HuH-7 (cell line): ENCODE data around the gene SLC51A.
"Not testable (repeated sequence)": the region's sequence is repeated elsewhere in the genome, so short reads cannot be mapped to it uniquely, and the experiment has no call there.

Experiments
- DNase-seq: peaks from one replicate; pipeline ENCODE4 v3.0.0; 2011; ENCODE audit warnings: low spot score

SLC51A gene

DNA sequence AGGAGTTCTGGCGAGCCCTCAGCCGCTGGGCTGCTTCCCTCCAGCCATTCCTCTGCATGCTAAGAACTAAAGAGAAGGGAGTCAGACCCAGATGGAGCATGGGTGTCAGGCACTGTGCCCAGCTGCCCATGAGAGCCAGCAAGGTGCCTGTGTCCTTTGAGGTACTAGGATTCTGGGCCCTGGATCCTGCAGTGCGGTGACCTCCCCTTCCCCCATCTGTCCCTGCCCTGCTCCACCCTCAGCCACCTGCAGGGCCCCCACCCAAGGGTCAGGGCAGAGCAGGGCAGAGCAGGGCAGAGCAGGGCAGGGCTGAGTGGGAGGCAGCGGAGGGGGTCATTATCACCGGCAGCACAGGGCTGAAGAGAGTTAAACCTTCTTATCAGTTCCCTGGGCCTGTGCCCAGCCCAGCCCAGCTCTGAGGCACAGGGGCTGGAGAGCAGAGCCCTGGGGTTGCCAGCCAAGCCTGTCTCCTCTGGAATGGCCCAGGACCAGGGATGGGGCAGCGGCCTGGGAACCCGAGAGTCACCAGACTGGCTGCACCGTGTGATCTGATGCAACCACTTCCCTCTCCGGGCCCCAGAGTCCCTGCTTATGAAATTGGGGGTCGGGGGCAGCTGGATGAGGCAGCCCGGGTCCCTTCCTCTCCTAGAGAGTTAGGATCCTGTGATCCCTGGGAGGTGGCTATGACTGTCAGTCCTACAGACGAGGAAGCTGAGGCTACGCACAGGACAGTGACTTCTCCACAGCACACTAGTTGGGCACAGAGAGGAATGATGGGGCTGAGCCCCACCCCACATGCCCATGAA is 22.4 kb upstream of the SLC51A start:
- DNase-seq = no peak

- no peak for DNase-seq
Measured at GRCh38 chr3:196194542-196194915, 21.8 kb upstream of the SLC51A start.

GRCh38 chr3:196195664-196196265 is 20.6 kb upstream of the SLC51A start:
- no peak for DNase-seq

- DNase-seq = no peak
Measured at GRCh38 chr3:196197524-196197923, 18.8 kb upstream of the SLC51A start.

DNA sequence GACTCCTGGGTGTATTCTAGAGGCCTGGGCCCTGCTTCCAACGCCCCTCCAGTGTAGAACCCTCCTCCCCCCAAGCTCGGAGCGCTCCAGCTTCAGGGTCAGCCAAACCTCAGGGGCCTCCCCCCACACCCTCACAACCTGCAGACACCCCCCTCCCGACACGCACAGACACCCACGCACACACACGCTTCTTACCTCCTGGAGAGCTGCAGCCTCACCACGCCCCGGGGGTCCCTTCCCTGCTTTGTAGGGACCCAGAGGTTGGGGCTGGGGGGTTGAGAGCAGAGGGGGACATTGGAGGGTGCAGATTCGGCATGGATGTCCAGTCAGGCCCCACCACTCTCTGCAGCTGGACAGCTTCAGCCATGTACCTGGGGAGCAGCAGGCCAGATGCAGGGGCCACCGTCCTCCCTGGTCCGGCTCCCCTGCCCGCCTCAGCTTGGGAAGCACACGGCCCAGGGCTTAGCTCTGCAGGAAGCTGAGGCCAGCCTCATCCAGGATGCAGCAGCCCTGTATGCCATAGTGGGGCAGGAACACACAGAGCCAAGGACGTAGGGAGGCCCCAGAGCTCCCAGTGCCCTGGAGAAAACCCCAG is 18.2 kb upstream of the SLC51A start:
- no peak for DNase-seq

- no peak for DNase-seq
Measured at GRCh38 chr3:196198771-196199753, 17.3 kb upstream of the SLC51A start.

- no peak for DNase-seq
Measured at GRCh38 chr3:196202516-196202970, 13.8 kb upstream of the SLC51A start.

- DNase-seq = no peak
Measured at GRCh38 chr3:196203846-196204245, 12.5 kb upstream of the SLC51A start.

- not testable (repeated sequence) for DNase-seq
Measured at GRCh38 chr3:196205442-196206205, 10.7 kb upstream of the SLC51A start.

- DNase-seq = peak; percentile 68
Measured at GRCh38 chr3:196207159-196207832, 9.0 kb upstream of the SLC51A start.

DNA sequence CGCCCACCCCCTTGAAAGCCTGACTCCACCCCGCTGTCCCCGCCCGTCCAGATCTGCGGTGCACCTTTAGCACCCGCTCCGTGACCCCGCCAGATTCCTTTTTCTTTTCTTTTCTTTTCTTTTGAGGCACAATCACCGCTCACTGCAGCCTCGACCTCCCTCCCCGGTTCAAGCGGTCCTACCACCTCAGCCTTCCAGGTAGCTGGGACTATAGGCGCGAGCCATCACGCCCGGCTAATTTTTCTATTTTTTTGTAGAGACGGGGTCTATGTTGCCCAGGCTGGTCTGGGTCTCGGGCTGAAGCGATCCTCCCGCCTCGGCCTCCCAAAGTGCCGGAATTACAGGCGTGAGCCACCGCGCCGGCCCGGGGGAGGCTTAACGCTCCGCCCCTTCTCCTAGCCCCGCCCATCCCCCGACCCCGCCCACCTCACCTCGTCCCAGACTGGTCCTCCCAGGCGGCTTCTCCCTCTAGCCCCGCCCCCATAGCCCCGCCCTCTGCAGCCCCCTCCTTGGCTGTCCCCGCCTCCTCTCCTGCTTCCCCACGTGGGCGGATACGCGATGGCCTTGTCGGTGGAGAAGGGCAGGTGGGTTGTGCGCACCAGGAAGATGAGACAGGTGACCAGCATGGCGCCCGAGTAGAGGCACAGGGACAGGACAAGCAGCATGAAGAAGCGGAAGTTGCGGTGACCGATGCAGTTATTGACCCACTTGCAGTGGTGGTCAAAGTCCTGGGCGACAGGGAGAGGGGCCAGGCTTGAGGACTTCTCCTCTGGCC is 8.3 kb upstream of the SLC51A start:
- DNase-seq = peak; percentile 94

DNA sequence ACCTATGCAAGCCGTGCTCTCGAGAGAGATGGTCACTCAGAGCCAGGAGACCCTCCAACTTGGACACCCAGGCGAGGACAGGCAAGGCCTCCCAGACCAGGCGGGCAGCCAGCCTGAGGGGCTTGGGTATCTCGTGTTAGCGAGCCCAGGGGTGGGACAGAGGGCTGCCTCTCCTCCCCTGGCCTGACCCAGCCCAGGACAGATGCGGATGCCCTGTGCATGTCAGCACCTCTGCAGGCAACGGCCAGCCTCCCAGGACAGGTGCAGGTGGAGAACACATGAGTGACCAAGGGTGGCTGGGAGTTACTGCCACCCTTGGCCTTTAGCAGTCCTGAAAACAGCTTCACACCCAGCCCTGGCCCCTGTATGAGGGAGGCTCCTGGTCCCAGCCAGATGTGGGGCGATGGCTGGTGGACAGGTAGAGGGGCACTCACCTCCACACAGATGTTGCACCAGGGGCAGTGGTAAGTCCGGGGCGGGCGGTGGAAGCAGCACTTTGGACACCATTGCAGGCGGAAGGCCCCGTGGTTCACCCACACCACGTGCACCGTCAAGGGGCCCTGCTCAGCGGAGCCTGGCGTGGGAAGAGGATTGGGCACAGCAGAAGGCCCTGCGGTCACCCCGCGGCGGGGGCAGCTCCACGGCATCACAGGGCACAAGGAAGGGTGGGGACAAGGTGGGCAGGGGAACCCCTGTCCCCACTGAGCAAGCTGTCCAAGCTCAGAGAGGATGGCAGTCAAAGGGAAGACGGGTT is 7.2 kb upstream of the SLC51A start:
- no peak for DNase-seq

DNA sequence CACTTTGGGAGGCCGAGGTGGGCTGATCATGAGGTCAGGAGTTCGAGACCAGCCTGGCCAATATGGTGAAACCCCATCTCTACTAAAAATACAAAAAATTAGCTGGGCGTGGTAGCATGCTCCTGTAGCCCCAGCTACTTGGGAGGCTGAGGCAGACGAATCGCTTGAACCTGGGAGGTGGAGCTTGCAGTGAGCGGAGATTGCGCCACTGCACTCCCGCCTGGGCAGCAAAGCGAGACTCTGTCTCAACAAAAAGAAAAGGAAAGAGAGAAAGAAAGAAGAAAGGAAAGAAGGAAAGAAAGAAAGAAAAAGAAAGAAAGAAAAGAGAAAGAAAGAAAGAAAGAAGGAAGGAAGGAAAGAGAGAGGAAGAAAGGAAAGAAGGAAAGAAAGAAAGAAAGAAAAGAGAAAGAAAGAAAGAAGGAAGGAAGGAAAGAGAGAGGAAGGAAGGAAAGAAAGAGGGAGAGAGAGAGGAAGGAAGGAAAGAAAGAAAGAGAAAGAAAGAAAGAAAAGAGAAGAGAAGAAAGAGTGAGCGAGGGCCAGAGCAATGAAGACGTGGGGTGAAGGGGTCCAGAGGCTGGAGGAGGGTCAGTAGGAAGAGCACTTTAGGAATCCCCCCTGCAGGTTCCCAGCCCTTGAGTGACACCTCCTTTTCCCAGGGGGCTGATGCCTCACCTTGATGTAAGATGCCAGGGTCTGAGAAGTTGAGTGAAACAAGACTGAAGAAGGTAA is 6.2 kb upstream of the SLC51A start:
- DNase-seq = not testable (repeated sequence)

- DNase-seq = no peak
Measured at GRCh38 chr3:196210673-196211556, 5.4 kb upstream of the SLC51A start, which contains the start of gene ZDHHC19. Gene ZDHHC19, minus strand, starts transcription at chr3:196211400. Its CDS starts 85 bp downstream, at chr3:196211315.

- DNase-seq = peak; percentile 91
Measured at GRCh38 chr3:196214783-196215441, 1.4 kb upstream of the SLC51A start.

DNA sequence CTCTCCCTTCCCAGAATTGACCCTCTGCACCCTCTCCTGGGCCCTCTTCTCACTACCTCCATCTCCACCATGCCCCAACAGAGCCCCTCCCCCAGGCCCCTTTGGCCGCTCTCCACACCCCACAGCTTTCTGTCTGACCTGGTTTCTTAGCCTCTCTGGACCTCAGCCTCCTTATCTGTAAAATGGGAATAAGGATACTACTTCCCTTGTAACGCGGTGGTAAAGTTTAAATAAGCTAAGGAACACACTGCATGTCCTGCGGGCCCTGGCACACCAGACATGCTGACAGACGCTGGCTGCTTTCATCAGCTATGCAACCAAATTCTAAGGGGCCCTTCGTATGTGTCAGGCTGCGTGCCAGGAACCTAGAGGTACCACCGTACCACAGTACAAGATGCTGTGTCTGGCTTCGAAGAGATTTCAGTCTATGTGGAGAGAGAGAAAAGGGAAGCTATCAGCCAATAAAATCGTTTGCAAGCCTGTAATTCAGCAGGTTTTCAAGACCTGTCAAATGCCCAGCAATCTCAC is 777 bp upstream of the SLC51A start:
- no peak for DNase-seq
